Large intestine (tissue), 3 donors: ENCODE results near the gene MDC1. TPM values are rescaled to one million over a fixed set of nuclear protein-coding genes. Genes with fewer than 3 reads are reported as not detected.
A peak's percentile ranks its signal among the peaks of the same experiment; 100 is the strongest.
"Not testable (repeated sequence)": the region's sequence is repeated elsewhere in the genome, so short reads cannot be mapped to it uniquely, and the experiment has no call there.

ENCODE experiments used
- DNase-seq, 2 donors: peaks; one replicate each; pipeline versions ENCODE4 v3.0.0 to v3.0.0-alpha.2; 2013
- H3K27ac ChIP-seq: one replicate; pipeline ENCODE4 v1.5.1; 2013; ENCODE audit warnings: low read length
- H3K27me3 ChIP-seq: 2 replicates; pipeline ENCODE4 v1.6.1; 2013; ENCODE audit warnings: low read length; ENCODE audit not compliant: control insufficient read depth, insufficient read depth
- H3K36me3 ChIP-seq: 2 replicates; pipeline ENCODE4 v1.6.1; 2013; ENCODE audit warnings: low read length; ENCODE audit not compliant: control insufficient read depth, insufficient read depth
- H3K4me1 ChIP-seq: one replicate; pipeline ENCODE4 v1.6.1; 2013; ENCODE audit warnings: low read length; ENCODE audit not compliant: control insufficient read depth, insufficient read depth
- H3K4me3 ChIP-seq: one replicate; pipeline ENCODE4 v1.5.1; 2013; ENCODE audit warnings: low read length
- H3K9me3 ChIP-seq: one replicate; pipeline ENCODE4 v1.6.1; 2013; ENCODE audit warnings: mild to moderate bottlenecking, low read depth, low read length, moderate library complexity; ENCODE audit not compliant: control insufficient read depth
- WGBS: methylation state at CpG from one replicate; pipeline ENCODE4 v1.1.5; 2013; ENCODE audit warnings: low lambda C conversion rate; ENCODE audit not compliant: insufficient coverage; 5-methylcytosine and 5-hydroxymethylcytosine counted together
- polyA plus RNA-seq: library from polyadenylated mRNA; unstranded; fragments of 120-200 nt; gene quantifications from one replicate; pipeline ENCODE4 v1.2.1, GENCODE V29; 2013

The MDC1 gene
- polyA plus RNA-seq, 1 donor, result 22.5 TPM

GRCh38 chr6:30723159-30723842 lies 6.2 kb upstream of the MDC1 start:
- not testable (repeated sequence) for H3K27me3 ChIP-seq, H3K4me3 ChIP-seq, DNase-seq, H3K27ac ChIP-seq, H3K9me3 ChIP-seq, H3K4me1 ChIP-seq
- 50% methylated on average over 1 of the region's 16 CpGs for WGBS
- H3K36me3 ChIP-seq, result peaks cover 54% of the 10 kb centered on the region

GRCh38 chr6:30722280-30723112 lies 5.4 kb upstream of the MDC1 start:
- peaks cover 3% of the 10 kb centered on the region for H3K4me1 ChIP-seq
- peak overlapping the region; percentile 86 for H3K4me3 ChIP-seq
- no peaks in the 10 kb centered on the region for H3K9me3 ChIP-seq
- DNase-seq, result peak; percentile 76 to 77
- peak overlapping the region; percentile 88 for H3K27ac ChIP-seq
- 20% methylated on average over 1 of the region's 27 CpGs for WGBS
- no peaks in the 10 kb centered on the region for H3K27me3 ChIP-seq
- H3K36me3 ChIP-seq, result peaks cover 46% of the 10 kb centered on the region

- H3K27me3 ChIP-seq, H3K4me1 ChIP-seq, H3K9me3 ChIP-seq: not testable (repeated sequence)
- WGBS, result no CpG with 5 or more reads among the region's 10 CpGs
- Histone ChIP-seq H3K27ac (peak overlapping the region; percentile 88), H3K4me3 (peak overlapping the region; percentile 86), H3K36me3 (peaks cover 43% of the 10 kb centered on the region)
- DNase-seq, result peak in 1 of 2 donors; percentile 47
Observed at GRCh38 chr6:30722025-30722279, 4.9 kb upstream of the MDC1 start.

GRCh38 chr6:30721198-30722024 lies 4.3 kb upstream of the MDC1 start:
- WGBS, result no CpG with 5 or more reads among the region's 71 CpGs
- Histone ChIP-seq H3K9me3 (no peaks in the 10 kb centered on the region), H3K27me3 (no peaks in the 10 kb centered on the region), H3K36me3 (peaks cover 39% of the 10 kb centered on the region), H3K4me3 (peak overlapping the region; percentile 94), H3K27ac (peak overlapping the region; percentile 88), H3K4me1 (peaks cover 6% of the 10 kb centered on the region)
- DNase-seq, result peak; percentile 92 to 93

- no peaks in the 10 kb centered on the region for H3K9me3 ChIP-seq
- peak; percentile 55 to 72 for DNase-seq
- no peaks in the 10 kb centered on the region for H3K27me3 ChIP-seq
- WGBS, result no CpG with 5 or more reads among the region's 29 CpGs
- H3K36me3 ChIP-seq, result peaks cover 34% of the 10 kb centered on the region
- peak overlapping the region; percentile 94 for H3K4me3 ChIP-seq
- H3K4me1 ChIP-seq, result peaks cover 6% of the 10 kb centered on the region
- H3K27ac ChIP-seq, result peak overlapping the region; percentile 84
Observed at GRCh38 chr6:30720738-30721197, 3.7 kb upstream of the MDC1 start.

- Histone ChIP-seq H3K36me3 (peaks cover 28% of the 10 kb centered on the region), H3K27me3 (no peaks in the 10 kb centered on the region), H3K27ac (peak within 1 kb of the TSS; percentile 84), H3K4me3 (peak within 1 kb of the TSS; percentile 94), H3K9me3 (no peaks in the 10 kb centered on the region), H3K4me1 (peaks cover 6% of the 10 kb centered on the region)
- peak; percentile 98 to 99 for DNase-seq
- WGBS, result 0% methylated on average over 2 of the region's 38 CpGs
Observed at GRCh38 chr6:30719791-30720737, 3.0 kb upstream of the MDC1 start, which contains the start of gene TUBB. Gene TUBB, plus strand, starts transcription at chr6:30720352. Its CDS starts 155 bp downstream, at chr6:30720507.

GRCh38 chr6:30719356-30719755 lies 2.3 kb upstream of the MDC1 start:
- Histone ChIP-seq H3K27ac (peak overlapping the region; percentile 84), H3K4me3 (peak overlapping the region; percentile 94), H3K36me3 (peaks cover 21% of the 10 kb centered on the region), H3K4me1 (peaks cover 6% of the 10 kb centered on the region), H3K27me3 (no peaks in the 10 kb centered on the region), H3K9me3 (no peaks in the 10 kb centered on the region)
- DNase-seq, result no peak
- WGBS, result no CpG with 5 or more reads among the region's 8 CpGs

- not testable (repeated sequence) for H3K4me1 ChIP-seq, H3K27me3 ChIP-seq, DNase-seq, H3K9me3 ChIP-seq
- Histone ChIP-seq H3K27ac (peak overlapping the region; percentile 78), H3K36me3 (peaks cover 18% of the 10 kb centered on the region), H3K4me3 (peak overlapping the region; percentile 80)
- no CpG with 5 or more reads among the region's 37 CpGs for WGBS
Observed at GRCh38 chr6:30717845-30718720, 1.0 kb upstream of the MDC1 start.

- WGBS, result no CpG with 5 or more reads among the region's 8 CpGs
- H3K4me3 ChIP-seq, result peak overlapping the region; percentile 80
Observed at GRCh38 chr6:30716879-30717128, 277 bp downstream of the MDC1 start.

More at GRCh38 chr6:30716879-30717128, 277 bp downstream of the MDC1 start:
- Histone ChIP-seq H3K4me1 (peaks cover 3% of the 10 kb centered on the region), H3K27me3 (no peaks in the 10 kb centered on the region), H3K36me3 (peaks cover 23% of the 10 kb centered on the region), H3K9me3 (no peaks in the 10 kb centered on the region), H3K27ac (peak overlapping the region; percentile 78)
- DNase-seq, result no peak
